CD4-positive, alpha-beta T cell treated with Interleukin-10 for 1 hour (primary cell): ENCODE results near the gene MRC2.

Experiments
- DNase-seq: peaks from one replicate; pipeline ENCODE4 v3.0.0-alpha.2; 2020

MRC2 gene

GRCh38 chr17:62665599-62665998 lies 38.1 kb downstream of the MRC2 start:
- DNase-seq, result no peak

DNA sequence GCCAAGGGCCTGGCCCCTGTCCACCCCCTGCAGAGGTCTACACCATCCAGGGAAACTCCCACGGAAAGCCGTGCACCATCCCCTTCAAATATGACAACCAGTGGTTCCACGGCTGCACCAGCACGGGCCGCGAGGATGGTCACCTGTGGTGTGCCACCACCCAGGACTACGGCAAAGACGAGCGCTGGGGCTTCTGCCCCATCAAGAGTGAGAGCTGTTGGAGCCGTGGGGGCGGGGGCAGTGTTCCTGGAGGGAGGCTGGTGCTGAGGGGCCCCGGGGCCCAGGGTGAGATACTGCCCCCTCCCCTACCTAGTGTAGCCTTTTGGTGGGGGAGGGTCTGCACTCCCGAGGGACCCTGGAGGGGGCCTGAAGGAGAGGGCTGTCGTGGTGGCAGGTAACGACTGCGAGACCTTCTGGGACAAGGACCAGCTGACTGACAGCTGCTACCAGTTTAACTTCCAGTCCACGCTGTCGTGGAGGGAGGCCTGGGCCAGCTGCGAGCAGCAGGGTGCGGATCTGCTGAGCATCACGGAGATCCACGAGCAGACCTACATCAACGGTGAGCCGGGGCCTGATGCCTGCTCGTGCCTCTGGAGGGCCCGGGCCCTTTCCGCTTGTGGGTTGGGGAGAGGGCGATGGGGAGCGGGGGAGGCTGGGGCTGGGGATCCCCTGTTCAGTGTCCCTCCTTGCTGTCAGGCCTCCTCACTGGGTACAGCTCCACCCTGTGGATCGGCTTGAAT lies 38.8 kb downstream of the MRC2 start:
- DNase-seq, result no peak

GRCh38 chr17:62666801-62667591 lies 39.5 kb downstream of the MRC2 start:
- DNase-seq, result no peak

GRCh38 chr17:62668091-62668804 lies 40.8 kb downstream of the MRC2 start:
- DNase-seq, result no peak

DNA sequence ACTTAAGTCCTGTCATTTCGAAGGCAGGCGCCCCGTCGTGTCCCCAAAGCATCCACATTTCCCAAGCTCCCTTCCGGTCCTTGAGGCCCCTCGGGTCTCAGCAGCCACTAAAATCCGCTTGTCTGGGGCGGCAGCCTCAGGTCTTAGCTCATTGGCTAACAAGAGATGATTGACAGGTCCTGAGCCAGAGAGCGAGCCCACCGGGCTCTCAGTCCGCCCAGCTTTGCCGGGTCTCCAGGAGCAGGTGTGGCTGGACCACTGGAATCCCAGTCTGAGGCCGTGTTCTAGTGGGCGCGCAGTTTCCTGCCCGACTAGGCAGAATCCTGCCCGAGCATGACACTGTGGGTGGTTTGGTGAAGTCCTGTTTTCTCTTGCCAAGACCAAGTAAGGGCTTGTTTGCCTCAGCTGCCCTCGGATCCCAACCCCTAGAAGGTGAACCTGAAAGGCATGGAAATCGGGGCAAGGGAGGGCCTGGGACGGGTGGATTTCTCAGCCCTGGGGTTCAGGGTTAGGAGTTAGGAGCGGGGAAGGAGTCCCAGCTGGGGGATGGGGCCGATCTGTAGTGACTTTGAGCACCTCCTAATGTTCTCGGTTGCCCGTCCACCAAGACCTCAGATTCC lies 42.8 kb downstream of the MRC2 start:
- no peak for DNase-seq

DNA sequence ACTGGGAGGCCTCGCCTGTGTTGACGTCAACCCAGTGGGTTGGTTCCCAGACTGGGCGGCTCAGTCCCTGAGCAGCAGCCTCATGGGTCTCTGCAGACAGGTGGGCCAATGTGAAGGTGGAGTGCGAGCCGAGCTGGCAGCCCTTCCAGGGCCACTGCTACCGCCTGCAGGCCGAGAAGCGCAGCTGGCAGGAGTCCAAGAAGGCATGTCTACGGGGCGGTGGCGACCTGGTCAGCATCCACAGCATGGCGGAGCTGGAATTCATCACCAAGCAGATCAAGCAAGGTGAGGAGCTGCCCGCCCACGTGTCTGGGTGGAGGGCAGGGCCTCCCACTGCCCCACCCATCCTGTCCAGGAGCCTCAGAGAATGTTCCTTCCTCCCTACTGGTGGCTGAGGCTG lies 44.1 kb downstream of the MRC2 start:
- no peak for DNase-seq

DNA sequence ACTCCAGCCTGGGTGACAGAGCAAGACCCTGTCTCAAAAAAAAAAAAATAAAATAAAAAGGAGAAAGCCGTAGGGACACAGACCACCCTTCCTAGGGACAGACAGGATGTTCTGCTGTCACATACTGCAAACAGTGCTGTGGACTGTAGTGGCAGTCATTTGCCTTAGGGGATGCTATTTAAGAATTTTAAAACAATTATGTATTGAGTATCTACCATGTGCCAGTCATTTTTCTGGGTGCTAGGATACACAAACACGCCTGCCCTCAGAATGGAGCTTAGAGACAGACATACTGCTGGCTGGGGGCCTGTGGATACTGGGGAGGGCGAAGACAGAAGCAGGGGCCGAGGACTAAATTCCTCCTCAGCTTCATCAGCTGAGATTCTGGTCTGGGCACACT lies 45.5 kb downstream of the MRC2 start:
- DNase-seq, result no peak

- DNase-seq, result no peak
Measured at GRCh38 chr17:62673614-62674362, 46.3 kb downstream of the MRC2 start.

DNA sequence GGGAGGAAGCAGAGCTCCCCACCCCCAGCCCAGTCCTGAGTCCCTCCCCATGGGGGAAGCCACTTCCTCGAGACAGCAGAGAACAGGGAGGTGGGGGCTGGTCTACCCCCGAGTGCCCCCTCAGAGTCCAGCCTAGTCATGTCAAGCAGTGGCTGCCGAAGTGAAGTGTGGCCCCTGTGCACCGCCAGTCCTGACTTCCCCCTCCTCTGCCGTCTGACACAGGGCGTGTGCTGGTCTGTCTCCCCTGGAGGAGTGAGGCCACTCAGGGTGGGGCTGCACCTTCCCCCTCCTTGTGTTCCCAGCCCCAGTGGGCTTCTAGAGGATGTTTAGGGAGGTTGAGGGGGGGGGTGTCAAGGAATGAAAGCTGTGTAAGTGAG lies 46.9 kb downstream of the MRC2 start:
- DNase-seq, result no peak

- no peak for DNase-seq
Measured at GRCh38 chr17:62674841-62675240, 47.4 kb downstream of the MRC2 start.

GRCh38 chr17:62675260-62675659 lies 47.8 kb downstream of the MRC2 start:
- no peak for DNase-seq

DNA sequence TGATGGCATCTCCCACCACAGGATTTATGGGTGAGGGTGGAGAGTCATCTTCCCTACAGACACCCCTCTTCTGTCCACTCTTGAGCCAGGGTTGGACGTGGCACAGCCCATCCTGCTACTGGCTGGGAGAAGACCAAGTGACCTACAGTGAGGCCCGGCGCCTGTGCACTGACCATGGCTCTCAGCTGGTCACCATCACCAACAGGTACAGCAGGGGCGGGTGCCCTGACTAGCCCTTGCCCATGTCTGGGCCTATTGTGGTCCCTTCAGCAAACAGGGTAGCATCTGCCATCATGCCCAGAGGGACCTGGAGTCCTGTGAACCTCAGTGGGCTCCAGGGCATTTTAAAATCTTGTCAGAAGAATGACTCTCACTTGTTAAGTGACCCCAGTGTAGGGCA lies 48.2 kb downstream of the MRC2 start:
- no peak for DNase-seq

GRCh38 chr17:62676231-62676943 lies 48.9 kb downstream of the MRC2 start:
- DNase-seq, result no peak

GRCh38 chr17:62676952-62677596 lies 49.6 kb downstream of the MRC2 start:
- no peak for DNase-seq

GRCh38 chr17:62678214-62678919 lies 50.9 kb downstream of the MRC2 start:
- no peak for DNase-seq

DNA sequence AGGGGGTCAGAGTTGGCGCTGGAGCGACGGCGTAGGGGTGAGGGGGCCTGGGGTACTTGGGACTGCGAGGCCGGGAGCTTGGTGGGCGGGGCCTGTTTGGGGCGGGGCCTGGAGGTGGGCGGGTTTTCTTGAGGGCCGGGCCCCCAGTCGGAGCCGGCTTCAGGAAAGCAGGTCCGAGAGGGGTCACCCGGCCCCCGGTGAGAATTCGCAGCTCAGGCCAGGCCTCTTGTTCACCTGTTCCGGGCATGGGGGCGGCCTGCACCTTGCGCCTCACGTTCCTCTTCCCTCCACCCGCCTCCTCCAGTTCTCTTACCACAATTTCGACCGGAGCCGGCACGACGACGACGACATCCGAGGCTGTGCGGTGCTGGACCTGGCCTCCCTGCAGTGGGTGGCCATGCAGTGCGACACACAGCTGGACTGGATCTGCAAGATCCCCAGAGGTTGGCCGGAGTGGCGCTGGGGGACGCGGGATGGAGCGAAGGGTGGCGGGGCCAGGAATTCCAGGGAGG lies 52.5 kb downstream of the MRC2 start:
- no peak for DNase-seq

DNA sequence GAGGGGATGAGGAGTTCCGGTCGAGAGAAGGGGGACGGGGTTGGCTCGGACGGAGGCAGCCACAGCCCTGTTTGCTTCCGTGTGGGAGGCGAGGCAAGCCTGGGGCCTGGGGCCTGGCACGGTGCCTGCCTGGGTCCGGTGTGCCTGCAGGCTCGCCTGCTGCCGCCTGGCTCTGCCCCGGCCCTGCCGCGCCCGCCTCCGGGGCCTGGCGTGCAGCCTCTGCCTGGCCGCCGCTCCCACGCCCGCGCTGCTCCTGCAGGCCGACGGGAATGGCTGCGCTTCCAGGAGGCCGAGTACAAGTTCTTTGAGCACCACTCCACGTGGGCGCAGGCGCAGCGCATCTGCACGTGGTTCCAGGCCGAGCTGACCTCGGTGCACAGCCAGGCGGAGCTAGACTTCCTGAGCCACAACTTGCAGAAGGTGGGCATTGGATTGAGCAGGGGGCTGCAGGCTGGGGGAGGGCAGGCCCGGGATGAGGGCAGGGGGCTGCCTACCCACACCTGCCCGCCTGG lies 53.1 kb downstream of the MRC2 start:
- DNase-seq, result no peak

DNA sequence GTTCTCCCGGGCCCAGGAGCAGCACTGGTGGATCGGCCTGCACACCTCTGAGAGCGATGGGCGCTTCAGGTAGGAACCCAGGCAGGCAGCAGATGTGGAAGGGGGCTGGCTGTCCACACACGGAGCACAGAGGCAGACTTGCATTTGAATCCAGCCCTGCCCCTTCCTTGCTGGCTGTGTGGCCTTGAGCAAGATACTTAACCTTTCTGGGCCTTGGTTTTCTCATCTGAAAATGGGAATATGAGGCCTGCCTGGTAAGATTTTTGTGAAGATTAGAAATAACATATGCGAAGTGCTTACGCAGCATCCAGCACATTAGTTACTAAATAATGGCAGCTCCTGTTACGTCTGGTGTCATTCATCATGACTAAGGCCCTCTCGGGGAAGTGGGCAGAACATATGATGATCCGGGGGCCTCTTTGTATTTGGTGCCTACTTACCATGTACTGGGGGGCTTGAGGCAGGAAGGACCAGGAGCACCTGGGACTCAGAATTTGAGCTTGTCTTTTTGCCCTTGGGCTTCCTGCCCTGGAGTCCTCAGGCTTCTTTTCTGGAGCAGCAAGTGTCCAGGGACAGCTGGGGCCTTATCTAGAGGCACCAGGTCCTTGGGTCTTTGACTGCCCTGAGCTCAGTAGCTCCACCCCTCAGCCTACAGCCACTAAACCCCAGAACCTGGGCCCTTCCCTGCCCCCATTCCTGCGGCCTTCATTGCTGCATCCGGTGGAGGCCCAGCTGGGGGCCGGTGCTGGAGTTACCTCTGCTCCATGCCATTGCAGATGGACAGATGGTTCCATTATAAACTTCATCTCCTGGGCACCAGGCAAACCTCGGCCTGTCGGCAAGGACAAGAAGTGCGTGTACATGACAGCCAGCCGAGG lies 53.8 kb downstream of the MRC2 start:
- DNase-seq, result no peak

DNA sequence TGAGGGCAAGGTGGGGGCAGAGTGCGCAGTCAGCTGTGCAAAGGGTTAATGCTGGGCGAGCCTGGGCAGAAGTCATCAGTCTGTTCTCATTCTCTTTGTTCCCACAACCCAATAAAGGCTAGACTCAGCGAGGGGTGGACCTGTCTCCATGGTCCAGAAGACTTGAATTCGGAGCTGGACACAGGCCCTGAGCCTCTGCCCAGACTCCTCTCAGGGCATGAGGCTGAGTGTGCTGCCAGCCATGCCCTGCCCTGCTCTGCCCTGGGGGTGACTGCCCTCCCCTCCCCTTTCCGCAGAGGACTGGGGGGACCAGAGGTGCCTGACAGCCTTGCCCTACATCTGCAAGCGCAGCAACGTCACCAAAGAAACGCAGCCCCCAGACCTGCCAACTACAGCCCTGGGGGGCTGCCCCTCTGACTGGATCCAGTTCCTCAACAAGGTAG lies 54.5 kb downstream of the MRC2 start:
- no peak for DNase-seq
